Dendritic cell treated with granulocyte-macrophage colony-stimulating factor and Interleukin-4, amounts not matched to agents 40 ng/mL and 50 ng/mL, for 4 days (primary cell): ENCODE data around the gene ZNF366.

Source experiments
- H3K27ac Mint-ChIP-seq: one replicate; pipeline ENCODE4 v1.8.0; 2022; ENCODE audit warnings: mild to moderate bottlenecking, mixed read lengths
- H3K27me3 Mint-ChIP-seq: one replicate; pipeline ENCODE4 v1.8.0; 2022; ENCODE audit warnings: mild to moderate bottlenecking, mixed read lengths
- H3K36me3 Mint-ChIP-seq: one replicate; pipeline ENCODE4 v1.8.0; 2022; ENCODE audit warnings: low read depth, mixed read lengths
- H3K4me1 Mint-ChIP-seq: one replicate; pipeline ENCODE4 v1.8.0; 2022; ENCODE audit warnings: low read depth, mixed read lengths
- H3K4me3 Mint-ChIP-seq: one replicate; pipeline ENCODE4 v1.8.0; 2022; ENCODE audit warnings: mild to moderate bottlenecking, moderate library complexity, mixed read lengths
- H3K9me3 Mint-ChIP-seq: one replicate; pipeline ENCODE4 v1.8.0; 2022; ENCODE audit warnings: mixed read lengths
- intact Hi-C: fragments of 100-400 bp; cut with micrococcal nuclease; formaldehyde crosslinking; loops from one replicate; pipeline ENCODE4 v1.15.0; 2022

The ZNF366 gene

DNA sequence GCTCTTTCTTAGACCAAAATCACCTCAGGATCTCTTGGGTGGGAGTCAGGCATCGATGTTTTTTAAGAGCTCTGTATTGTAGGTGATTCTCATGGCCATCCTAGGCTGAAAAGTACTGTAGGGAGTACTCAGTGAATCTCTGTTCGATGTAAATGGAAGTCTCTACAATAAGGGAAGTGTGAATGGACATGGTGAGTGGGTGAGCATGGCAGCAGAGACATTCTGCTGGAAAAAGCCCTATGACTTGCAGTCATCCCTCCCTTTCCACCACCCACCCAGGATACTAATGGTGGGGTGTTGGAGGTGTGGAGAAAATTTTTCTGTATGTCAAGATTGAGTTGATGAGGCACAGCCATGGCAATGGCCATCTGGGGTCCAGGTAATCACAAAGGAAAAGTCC is 30.9 kb downstream of the ZNF366 start:
- intact Hi-C loops: no loop called here
- Mint-ChIP-seq H3K4me3 (no peak overlapping the region), H3K9me3 (peaks cover 15% of the 10 kb centered on the region), H3K36me3 (peaks cover 76% of the 10 kb centered on the region), H3K27ac (peak overlapping the region; percentile 74), H3K4me1 (peaks cover 86% of the 10 kb centered on the region), H3K27me3 (no peaks in the 10 kb centered on the region)

DNA sequence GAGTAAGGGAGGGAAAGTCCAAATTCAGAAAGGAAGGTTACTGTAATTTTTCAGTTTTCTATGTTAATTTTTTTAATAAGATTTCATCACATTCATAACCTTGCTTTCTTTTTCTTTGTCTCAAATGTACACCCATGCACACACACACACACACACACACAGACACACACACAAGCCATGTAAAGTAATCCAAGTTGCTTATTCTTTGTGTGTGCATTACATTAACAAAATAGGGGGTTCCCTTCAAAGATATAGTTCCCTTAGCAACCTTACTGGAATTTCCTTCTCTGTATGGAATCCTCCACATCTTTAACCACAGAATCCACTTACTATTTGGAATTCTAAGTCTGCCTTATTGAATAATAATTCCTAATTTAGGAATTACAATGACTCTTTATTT is 32.7 kb downstream of the ZNF366 start:
- intact Hi-C loops: no loop called here
- H3K27ac Mint-ChIP-seq: peak overlapping the region; percentile 92
- H3K4me3 Mint-ChIP-seq: no peak overlapping the region
- peaks cover 84% of the 10 kb centered on the region for H3K4me1 Mint-ChIP-seq
- H3K36me3 Mint-ChIP-seq: peaks cover 77% of the 10 kb centered on the region
- no peaks in the 10 kb centered on the region for H3K27me3 Mint-ChIP-seq
- H3K9me3 Mint-ChIP-seq: peaks cover 15% of the 10 kb centered on the region

DNA sequence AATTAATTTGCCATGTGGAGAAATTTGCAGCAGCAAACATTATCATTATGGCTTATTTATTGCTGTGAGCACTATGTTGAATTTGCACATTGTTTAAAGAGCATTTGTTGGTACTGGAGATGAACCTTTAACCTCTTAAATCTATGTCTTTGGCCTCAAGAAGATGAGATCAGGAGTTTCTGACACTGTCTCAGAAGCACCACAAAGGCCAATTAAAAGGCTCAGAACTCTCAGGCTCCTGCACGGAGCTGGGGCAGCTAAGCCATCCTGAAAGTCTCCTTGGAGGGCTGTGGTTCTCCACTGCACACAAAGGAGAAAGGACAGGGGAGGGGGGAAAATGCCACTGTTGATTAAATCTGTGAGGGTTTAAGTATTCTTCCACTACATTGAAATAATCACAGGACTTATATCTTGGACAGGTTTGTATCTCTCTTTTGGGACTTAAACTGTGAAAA is 33.1 kb downstream of the ZNF366 start:
- peaks cover 84% of the 10 kb centered on the region for H3K4me1 Mint-ChIP-seq
- intact Hi-C loops: no loop called here
- no peak overlapping the region for H3K4me3 Mint-ChIP-seq
- H3K27me3 Mint-ChIP-seq: no peaks in the 10 kb centered on the region
- H3K27ac Mint-ChIP-seq: peak overlapping the region; percentile 92
- peaks cover 15% of the 10 kb centered on the region for H3K9me3 Mint-ChIP-seq
- H3K36me3 Mint-ChIP-seq: peaks cover 81% of the 10 kb centered on the region

DNA sequence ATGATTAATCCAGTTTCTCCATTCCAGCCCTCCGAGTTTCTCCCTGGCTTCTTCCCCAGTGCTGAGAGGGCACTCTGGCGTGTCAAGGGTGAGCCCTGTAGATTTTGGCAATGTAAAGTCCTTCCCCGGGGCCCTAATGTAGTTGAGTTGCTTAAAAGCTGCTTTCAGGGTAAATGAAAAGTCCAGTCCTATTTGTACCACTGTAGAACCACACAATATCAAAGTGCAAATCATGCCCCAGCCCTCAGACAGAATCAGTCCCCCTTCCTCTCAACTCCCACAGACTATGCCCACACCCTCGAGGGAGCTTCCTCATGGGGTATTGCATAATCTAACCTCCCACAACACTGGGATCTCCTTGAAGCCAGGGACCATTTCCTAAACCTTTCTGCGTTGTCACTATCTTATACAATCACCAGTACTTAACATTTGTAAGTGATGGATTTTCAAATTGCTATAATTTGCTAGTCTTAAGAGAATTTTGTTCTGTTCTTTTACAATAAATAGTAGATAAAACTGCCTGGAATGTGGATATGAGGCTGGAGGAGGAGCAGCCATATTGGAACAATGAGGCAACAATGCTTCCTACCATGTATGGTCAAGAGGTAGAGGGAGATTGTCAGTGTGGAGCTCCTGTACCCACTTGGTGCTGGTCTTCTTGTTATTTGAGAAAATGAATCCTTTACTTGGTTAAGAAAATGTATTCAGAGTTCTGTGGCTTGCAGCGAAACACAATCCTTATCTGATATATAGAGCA is 34.4 kb downstream of the ZNF366 start:
- peaks cover 15% of the 10 kb centered on the region for H3K9me3 Mint-ChIP-seq
- peaks cover 81% of the 10 kb centered on the region for H3K36me3 Mint-ChIP-seq
- peak overlapping the region; percentile 56 for H3K4me3 Mint-ChIP-seq
- no peaks in the 10 kb centered on the region for H3K27me3 Mint-ChIP-seq
- H3K27ac Mint-ChIP-seq: peak overlapping the region; percentile 92
- intact Hi-C loops: no loop called here
- H3K4me1 Mint-ChIP-seq: peaks cover 84% of the 10 kb centered on the region

DNA sequence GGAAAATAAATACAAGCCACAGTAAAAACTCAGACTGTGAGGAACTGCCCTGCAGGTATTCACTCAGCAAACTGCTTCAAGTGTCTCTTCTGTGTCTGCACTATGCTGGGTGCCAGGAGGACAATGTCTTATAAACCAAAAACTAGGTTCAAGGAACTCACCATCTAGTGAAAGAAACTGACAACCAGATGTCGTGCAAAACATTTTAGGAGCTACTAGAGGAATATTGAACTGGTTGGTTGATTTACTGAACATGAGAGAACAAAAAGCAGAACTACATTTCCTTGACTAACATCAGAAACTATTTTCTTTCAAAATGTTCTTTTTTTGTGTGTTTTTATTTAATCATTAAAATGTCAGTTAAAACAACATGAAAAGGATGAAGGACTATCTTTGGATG is 35.2 kb downstream of the ZNF366 start:
- Mint-ChIP-seq H3K4me1 (peaks cover 86% of the 10 kb centered on the region), H3K27me3 (no peaks in the 10 kb centered on the region), H3K36me3 (peaks cover 81% of the 10 kb centered on the region), H3K27ac (peak overlapping the region; percentile 92), H3K4me3 (peak overlapping the region; percentile 56), H3K9me3 (peaks cover 12% of the 10 kb centered on the region)
- intact Hi-C loops: no loop called here

DNA sequence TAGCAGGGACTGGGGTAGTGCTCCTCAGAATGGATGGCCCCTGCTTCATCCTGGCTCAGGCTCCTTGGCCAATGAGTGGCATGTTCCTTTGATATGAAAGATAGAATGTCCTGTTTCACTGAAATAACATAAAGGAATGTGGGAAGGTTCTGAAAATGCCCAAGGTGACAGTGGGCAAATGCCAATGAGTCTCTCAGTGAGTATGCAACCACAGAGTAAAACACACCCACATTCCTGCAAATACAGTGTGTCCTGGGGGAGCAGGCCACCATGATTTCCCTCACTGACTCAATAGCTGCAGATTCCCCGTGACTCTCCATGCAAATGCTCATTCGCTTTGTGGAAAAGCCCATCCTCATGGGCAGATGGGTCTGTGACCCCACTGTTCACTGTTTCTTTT is 36.4 kb downstream of the ZNF366 start:
- peaks cover 85% of the 10 kb centered on the region for H3K4me1 Mint-ChIP-seq
- H3K27me3 Mint-ChIP-seq: no peaks in the 10 kb centered on the region
- H3K27ac Mint-ChIP-seq: peak overlapping the region; percentile 92
- no peak overlapping the region for H3K4me3 Mint-ChIP-seq
- intact Hi-C loops: no loop called here
- H3K36me3 Mint-ChIP-seq: peaks cover 76% of the 10 kb centered on the region
- H3K9me3 Mint-ChIP-seq: peaks cover under 1% of the 10 kb centered on the region

DNA sequence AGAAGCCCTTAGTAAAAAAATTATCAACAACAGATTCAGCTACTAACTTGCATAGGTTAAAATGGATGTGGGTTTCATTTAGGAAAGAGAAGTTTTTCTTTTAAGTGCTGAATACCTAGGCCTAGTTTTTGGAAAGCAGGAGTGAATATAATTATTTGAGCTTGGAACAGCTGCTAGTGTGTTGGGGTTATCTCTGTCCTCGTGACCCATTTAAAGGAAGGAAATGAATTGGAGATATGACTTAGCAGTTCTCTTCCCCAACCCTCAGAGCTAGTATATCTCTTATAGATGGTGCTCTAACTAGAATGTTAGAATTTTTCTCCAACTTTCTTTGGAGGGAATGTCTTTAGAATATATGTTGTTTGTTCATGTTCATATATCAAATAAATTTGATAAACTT is 38.6 kb downstream of the ZNF366 start:
- H3K9me3 Mint-ChIP-seq: no peaks in the 10 kb centered on the region
- H3K4me1 Mint-ChIP-seq: peaks cover 82% of the 10 kb centered on the region
- H3K4me3 Mint-ChIP-seq: no peak overlapping the region

DNA sequence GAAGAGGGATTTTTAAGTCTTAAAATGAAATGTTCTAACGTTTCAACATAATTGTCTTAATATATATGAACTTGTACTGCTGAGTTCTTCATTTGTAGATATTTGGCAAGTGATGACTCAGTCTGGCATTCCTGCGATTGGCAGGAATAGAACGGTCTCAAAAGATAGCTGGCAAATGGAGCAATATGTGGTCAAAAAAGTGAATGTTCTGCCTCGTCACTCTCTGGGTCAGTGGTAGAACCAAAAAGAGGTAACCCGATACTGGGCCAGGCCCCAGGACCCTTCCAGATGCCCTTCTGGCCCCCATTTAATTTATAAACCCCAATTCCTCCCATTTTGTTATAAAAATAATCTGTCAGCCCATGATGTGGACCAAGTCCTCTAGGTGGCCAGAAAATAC is 39.2 kb downstream of the ZNF366 start:
- Mint-ChIP-seq H3K9me3 (no peaks in the 10 kb centered on the region), H3K36me3 (peaks cover 66% of the 10 kb centered on the region), H3K4me3 (no peak overlapping the region), H3K4me1 (peaks cover 82% of the 10 kb centered on the region), H3K27me3 (no peaks in the 10 kb centered on the region), H3K27ac (peak overlapping the region; percentile 92)
- intact Hi-C loops: loop anchor here (5.0 kb wide), 2 partner anchors 39 to 101 kb away; partner anchors contain the start of gene ZNF366

More for the DNA sequence above, 38.6 kb downstream of the ZNF366 start:
- intact Hi-C loops: loop anchor here (5.0 kb wide), 2 partner anchors 39 to 101 kb away; partner anchors contain the start of gene ZNF366
- Mint-ChIP-seq H3K27ac (peak overlapping the region; percentile 92), H3K36me3 (peaks cover 66% of the 10 kb centered on the region), H3K27me3 (no peaks in the 10 kb centered on the region)

DNA sequence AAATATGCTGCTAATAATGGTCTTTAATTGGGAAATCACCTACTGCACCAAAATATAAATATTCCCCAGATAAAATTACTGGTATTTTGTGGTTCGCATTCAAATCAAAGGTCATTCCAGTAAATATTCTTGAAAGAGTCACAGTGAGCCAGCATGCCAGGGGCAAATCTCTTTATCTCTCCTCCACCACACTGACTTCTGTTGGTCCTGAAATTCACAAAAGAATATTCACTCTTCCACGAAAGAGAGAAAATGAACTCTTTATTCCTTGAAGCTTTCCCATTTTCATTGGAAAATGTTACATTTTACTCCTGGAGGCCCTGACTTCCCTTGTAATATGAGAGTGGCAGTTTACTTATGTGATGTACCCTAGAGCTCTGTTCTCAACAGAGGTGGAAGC is 39.7 kb downstream of the ZNF366 start:
- peak overlapping the region; percentile 92 for H3K27ac Mint-ChIP-seq

DNA sequence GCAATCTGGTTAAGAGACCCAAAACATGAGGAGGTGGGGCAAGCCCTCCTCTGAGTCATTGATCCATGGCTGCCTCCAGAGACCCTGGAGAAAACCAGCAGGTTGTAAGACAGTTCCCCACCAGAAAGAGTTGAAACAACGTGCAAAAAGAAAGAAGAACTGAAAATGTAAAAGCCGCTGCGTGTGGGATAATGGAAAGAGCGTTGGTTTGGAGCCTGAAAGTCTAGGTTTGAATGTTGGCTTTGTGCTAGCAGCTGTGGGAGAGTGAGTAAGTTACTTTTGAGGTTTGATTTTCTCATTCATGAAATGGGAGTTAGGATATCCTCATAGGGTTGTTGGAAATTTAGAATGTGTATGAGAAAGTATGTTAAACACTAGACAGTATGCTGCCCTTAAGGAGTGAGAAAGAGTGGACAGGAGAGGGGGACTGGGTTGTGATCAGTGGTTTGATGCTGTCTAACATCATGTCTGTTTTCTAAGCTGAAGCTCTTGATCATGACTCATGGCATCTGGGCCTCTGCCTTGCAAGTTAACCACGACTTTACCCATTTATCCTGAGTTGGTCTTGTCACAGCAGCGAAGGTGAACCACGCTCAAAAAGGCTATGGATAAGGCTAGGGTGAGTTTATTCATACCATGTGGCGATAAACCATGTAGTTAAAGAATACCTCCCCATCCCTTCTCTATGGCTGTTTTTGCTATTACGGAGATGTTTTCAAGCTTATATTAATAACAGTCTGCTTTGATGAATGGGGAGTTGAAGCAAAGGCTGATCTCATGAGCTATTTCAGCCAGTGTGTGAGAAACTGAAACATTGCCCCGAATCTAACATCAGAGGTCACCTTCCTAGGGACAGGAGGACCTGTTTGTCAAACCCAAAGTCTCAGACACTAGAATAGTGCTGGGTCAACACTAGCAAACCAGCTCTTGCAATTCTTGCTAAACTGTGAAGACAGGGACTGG is 41.3 kb downstream of the ZNF366 start:
- peak overlapping the region; percentile 92 for H3K27ac Mint-ChIP-seq
- peaks cover 69% of the 10 kb centered on the region for H3K4me1 Mint-ChIP-seq
- H3K9me3 Mint-ChIP-seq: no peaks in the 10 kb centered on the region
- H3K27me3 Mint-ChIP-seq: no peaks in the 10 kb centered on the region
- H3K36me3 Mint-ChIP-seq: peaks cover 78% of the 10 kb centered on the region
- H3K4me3 Mint-ChIP-seq: peak overlapping the region; percentile 61
- intact Hi-C loops: loop anchor here (5.0 kb wide), 2 partner anchors 41 to 99 kb away; partner anchors contain the start of gene ZNF366

More for the DNA sequence above, 39.7 kb downstream of the ZNF366 start:
- H3K9me3 Mint-ChIP-seq: no peaks in the 10 kb centered on the region
- peaks cover 82% of the 10 kb centered on the region for H3K4me1 Mint-ChIP-seq
- peaks cover 71% of the 10 kb centered on the region for H3K36me3 Mint-ChIP-seq
- no peak overlapping the region for H3K4me3 Mint-ChIP-seq
- no peaks in the 10 kb centered on the region for H3K27me3 Mint-ChIP-seq
- intact Hi-C loops: loop anchor here (5.0 kb wide), 2 partner anchors 40 to 100 kb away; partner anchors contain the start of gene ZNF366

DNA sequence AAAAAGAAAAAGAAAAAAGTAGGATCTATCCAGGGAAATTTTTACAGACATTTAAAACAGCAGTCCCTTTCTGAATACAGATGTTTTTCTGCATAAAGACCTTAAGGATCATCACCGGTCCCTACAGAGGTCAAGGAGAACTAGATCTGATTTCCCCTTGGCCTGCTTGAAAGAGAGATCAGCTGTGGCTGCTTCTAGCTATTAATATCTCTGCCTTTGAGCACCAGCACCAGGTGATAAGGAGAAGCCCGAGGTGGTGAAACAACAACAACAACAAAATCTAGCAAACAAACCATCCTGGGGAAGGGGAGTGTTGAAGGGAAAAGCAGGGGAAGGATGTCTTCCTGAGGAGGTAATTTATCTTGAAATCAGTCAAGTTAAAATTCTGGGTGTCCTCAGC is 42.1 kb downstream of the ZNF366 start:
- H3K36me3 Mint-ChIP-seq: peaks cover 78% of the 10 kb centered on the region
- H3K4me1 Mint-ChIP-seq: peaks cover 67% of the 10 kb centered on the region
- H3K4me3 Mint-ChIP-seq: peak overlapping the region; percentile 34
- no peaks in the 10 kb centered on the region for H3K27me3 Mint-ChIP-seq
- peak overlapping the region; percentile 92 for H3K27ac Mint-ChIP-seq
- intact Hi-C loops: loop anchor here (5.0 kb wide), 2 partner anchors 42 to 98 kb away; partner anchors contain the start of gene ZNF366
- no peaks in the 10 kb centered on the region for H3K9me3 Mint-ChIP-seq

DNA sequence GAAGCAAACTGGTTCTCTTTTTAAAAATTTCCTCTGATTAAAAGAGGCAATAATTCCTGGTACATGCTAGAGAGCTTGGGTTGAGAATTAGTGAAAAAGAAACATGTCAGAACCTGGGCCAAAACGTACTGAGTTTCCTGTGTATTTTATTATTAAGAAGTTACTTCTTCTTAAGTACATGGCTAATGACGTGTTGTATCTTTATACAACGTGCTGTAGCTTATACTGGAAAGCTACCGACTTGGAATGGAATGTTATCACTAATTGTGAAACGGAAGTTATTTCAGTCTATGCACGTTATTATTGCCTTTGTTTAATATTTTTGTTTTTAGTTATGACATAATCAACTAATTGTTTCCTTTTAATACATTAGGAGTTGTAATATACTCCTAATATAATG is 43.1 kb downstream of the ZNF366 start:
- H3K9me3 Mint-ChIP-seq: no peaks in the 10 kb centered on the region
- no peak overlapping the region for H3K4me3 Mint-ChIP-seq
- intact Hi-C loops: no loop called here
- H3K4me1 Mint-ChIP-seq: peaks cover 73% of the 10 kb centered on the region
- H3K36me3 Mint-ChIP-seq: peaks cover 78% of the 10 kb centered on the region
- no peaks in the 10 kb centered on the region for H3K27me3 Mint-ChIP-seq
- no peak overlapping the region for H3K27ac Mint-ChIP-seq

DNA sequence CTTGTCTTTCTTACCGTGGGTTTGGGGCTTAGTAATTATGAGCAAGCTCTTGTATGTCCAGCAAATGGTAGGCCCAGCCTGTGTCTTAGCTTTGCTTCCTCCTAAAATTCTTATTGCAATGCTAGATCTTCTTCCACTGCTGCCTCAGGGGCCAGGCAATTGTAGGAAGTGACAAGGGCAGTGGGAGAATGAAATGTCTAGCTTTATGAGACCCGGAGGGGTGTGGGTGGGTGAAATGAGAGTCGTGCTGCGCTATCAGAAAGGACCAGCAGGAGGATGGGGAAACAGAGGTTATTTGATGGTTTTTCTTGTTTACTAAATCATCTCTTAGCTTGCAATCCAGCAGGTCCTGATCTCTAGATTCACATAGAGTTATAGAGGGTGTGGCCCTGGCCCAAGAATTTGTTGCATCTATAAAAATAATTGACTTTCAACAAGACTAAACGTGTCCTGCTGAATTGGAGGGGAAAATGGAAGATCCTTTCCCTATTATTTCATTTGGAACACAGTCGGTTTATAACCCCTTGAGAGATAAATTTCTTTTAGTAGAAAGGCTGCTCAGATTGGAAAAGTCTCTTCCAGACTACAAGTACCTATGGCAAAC is 43.7 kb downstream of the ZNF366 start:
- Mint-ChIP-seq H3K9me3 (no peaks in the 10 kb centered on the region), H3K4me1 (peaks cover 73% of the 10 kb centered on the region), H3K36me3 (peaks cover 78% of the 10 kb centered on the region), H3K27ac (peak overlapping the region; percentile 75), H3K27me3 (no peaks in the 10 kb centered on the region), H3K4me3 (no peak overlapping the region)
- intact Hi-C loops: no loop called here
